HG02870 (cell line): Measurements from ENCODE around the gene CCDC180.
"Not testable (repeated sequence)": the region's sequence is repeated elsewhere in the genome, so short reads cannot be mapped to it uniquely, and the experiment has no call there.

Experiments used
- ATAC-seq: cut with Tn5 transposase; IDR thresholded peaks from one replicate; pipeline ENCODE4 v1.9.1; 2021; ENCODE audit warnings: mild to moderate bottlenecking, moderate library complexity; ENCODE audit not compliant: unreplicated experiment

The CCDC180 gene

GRCh38 chr9:97310896-97311295 is 3.4 kb downstream of the CCDC180 start:
- ATAC-seq = no peak

DNA sequence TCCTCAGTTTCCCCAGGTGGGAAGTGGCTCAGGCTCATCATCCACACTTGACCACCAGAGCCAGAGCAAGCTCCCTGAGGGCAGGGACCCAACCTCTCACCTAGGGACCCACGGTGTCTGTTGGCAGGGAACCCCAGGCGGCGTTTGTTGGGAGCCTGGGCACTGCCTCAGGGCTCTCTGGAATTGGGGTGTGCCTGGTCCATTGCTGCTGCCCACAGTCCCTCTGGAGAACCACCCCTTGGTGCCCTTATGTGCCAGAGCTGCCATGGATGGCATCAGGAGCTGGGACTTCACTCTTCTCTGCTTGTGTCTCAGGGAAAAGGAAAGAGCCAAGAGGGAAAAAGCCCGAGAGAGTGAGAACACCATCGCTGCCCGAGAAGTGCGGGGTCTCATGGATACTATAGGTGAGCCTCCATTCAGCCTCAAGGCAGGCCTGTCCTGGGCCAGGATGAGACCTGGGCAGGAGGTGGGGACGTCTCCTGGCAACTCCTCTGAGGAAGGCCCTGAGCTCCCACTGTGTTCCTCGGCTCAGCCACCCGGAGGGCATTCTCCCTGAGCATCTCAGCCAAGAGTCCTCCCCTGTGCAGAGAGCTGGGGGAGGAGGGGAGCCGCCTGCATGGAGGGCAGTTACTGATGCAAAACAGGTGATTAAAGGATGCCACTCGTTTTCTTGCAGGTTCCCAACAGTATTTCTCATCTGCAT is 4.5 kb downstream of the CCDC180 start:
- no peak for ATAC-seq

- ATAC-seq = no peak
Measured at GRCh38 chr9:97312556-97312955, 5.1 kb downstream of the CCDC180 start.

- no peak for ATAC-seq
Measured at GRCh38 chr9:97313243-97313642, 5.8 kb downstream of the CCDC180 start.

GRCh38 chr9:97313746-97314145 is 6.3 kb downstream of the CCDC180 start:
- ATAC-seq = no peak

GRCh38 chr9:97314503-97314902 is 7.0 kb downstream of the CCDC180 start:
- ATAC-seq = no peak

GRCh38 chr9:97315550-97315949 is 8.1 kb downstream of the CCDC180 start:
- ATAC-seq = no peak

DNA sequence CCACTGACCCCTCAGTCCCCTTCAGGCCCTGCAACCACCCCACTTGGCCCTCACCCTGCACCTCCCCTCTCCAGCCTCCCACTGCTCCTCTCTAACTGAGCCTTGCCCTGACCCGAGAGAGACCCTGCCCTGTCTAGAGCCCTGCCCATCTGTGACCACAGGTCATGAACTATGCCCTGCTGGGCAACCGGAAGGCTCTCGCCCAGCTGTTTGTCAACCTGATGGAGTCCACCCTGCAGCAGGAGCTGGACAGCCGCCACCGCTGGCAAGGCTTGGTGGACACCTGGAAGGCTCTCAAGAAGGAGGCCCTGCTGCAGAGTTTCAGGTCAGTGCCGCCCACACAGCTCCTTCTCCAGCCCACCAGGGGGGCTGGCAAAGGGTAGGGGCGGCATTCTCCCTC is 9.4 kb downstream of the CCDC180 start:
- ATAC-seq = no peak

- ATAC-seq = no peak
Measured at GRCh38 chr9:97318433-97318832, 11.0 kb downstream of the CCDC180 start.

- no peak for ATAC-seq
Measured at GRCh38 chr9:97319395-97319794, 11.9 kb downstream of the CCDC180 start.

- ATAC-seq = no peak
Measured at GRCh38 chr9:97320080-97320642, 12.7 kb downstream of the CCDC180 start.

DNA sequence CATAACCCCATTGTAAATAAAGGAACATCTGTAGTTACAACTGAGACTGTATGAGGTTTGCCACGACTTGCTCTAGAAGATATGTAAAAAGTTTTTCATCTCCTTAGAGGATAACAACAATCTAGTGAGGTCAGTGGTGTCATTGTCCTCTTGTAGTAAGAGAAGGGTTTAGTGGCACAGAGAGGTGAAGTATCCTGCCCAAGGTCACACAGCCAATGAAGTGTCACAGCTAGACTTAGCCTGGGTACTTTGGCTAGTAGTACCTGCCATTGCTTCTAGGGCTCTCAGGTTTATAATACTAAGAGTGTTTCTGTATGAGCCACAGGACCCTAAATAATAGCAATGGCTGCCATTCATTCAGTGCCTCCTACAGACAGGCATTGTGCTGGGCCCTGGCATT is 13.8 kb downstream of the CCDC180 start:
- no peak for ATAC-seq

- ATAC-seq = no peak
Measured at GRCh38 chr9:97321691-97322090, 14.2 kb downstream of the CCDC180 start.

DNA sequence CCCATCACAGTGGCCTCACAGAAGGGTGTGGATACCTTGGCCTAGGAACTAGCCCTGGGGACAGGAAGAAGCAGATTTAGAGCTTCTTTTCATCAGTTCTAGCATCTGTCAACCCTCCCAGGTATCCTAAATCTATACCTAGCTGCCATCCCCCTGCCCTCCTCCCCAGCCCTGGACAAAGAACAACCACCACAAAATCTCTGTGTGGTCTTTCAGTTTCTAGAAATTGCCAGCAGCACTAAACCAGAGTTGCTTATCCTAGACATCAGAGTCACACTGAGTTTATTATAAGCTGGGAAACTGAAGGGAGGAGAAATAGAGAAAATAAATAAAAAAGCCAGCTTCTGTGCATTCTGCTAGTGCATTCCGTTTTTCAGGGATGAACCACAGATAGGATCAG is 14.6 kb downstream of the CCDC180 start:
- ATAC-seq = no peak

DNA sequence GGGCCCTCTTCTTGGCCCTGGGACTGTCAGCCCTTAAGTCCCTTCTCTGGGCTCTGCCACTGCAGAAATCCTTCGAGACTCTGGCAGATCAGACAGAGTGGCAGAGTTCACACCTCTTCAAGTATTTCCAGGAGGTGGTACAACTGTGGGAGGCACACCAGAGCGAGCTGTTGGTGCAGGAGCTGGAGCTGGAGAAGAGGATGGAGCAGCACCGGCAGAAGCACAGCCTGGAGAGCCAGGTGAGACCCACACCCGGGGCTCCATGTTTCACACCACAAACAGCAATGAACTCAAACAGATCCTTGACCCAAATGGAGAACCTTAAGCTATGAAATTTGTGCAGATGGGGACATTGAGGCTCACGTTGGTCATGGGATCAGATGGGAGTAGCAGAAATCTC is 17.5 kb downstream of the CCDC180 start:
- no peak for ATAC-seq

DNA sequence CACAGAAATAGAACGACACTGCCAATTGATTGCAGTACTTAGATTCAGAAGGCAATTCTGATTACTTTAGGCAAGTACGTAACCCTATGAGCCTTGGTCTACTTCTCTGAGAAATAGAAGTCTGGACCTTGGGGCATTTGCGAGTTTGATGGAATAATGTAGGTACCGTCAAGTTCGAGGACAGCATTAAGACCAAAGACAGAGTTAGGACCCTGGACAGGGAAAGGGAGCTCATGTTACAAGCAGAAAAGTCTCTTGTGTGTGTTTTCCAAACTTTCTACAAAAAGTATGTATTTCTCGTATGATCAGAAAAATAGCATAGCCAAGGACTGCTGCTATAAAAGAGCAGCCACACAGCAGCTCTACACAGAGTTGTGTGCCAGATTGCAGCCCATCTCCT is 20.1 kb downstream of the CCDC180 start:
- ATAC-seq = no peak

- ATAC-seq = no peak
Measured at GRCh38 chr9:97332993-97333392, 25.5 kb downstream of the CCDC180 start.

DNA sequence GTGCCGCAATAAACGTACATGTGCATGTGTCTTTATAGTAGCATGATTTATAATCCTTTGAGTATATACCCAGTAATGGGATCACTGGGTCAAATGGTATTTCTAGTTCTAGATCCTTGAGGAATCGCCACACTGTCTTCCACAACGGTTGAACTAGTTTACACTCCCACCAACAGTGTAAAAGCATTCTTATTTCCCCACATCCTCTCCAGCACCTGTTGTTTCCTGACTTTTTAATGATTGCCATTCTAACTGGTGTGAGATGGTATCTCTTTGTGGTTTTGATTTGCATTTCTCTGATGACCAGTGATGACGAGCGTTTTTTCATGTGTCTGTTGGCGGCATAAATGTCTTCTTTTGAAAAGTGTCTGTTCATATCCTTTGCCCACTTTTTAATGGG is 28.2 kb downstream of the CCDC180 start:
- not testable (repeated sequence) for ATAC-seq

GRCh38 chr9:97348871-97349270 is 41.4 kb downstream of the CCDC180 start:
- ATAC-seq = no peak

DNA sequence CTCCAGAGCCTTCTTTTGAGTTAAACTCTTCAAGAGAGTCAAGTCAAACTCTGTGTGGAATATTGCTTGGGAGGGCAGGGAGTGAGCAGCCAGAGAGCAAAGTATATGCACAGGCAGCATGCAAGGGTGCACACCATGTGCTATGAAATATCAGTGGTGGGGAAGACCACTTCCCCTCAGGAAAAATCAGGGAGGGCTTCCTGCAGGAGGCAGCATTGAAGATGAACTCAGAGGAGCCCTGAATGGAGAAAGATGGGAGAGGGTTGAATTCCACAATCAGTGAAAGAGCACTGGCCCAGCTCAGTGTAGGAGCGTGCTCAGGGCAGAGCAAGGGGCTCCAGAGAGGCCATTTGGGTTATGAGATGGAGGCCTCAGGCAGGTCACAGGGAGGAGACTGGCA is 41.9 kb downstream of the CCDC180 start:
- no peak for ATAC-seq

- no peak for ATAC-seq
Measured at GRCh38 chr9:97354637-97355036, 47.2 kb downstream of the CCDC180 start.

DNA sequence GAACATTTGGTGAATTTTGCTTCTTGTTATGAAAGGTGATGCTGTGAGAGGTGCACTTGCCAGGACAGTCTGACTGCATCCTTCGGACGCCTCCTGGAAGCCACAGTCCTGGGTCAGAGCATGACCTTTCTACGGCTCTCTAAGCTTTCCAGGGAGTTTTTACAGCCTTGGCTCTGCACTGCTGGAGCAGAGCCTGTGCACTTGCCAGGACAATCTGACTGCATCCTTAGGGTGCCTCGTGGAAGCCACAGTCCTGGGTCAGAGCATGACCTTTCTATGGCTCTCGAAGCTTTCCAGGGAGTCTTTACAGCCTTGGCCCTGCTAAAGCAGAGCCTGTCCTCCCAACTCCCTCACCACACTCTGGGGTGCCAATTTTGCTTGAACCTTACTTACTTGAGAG is 49.6 kb downstream of the CCDC180 start:
- ATAC-seq = no peak
